ENCODE data around the gene AHDC1.
"Not testable (repeated sequence)": the region's sequence is repeated elsewhere in the genome, so short reads cannot be mapped to it uniquely, and the experiment has no call there.

Gene AHDC1

GRCh38 chr1:27549807-27550408 lies 54.0 kb downstream of the AHDC1 start:
- DNase-seq, result no peak
- intact Hi-C loops (cut with DNase I), result no loop called here

GRCh38 chr1:27548858-27549719 lies 54.9 kb downstream of the AHDC1 start:
- intact Hi-C loops (cut with DNase I), result no loop called here

GRCh38 chr1:27548136-27548853 lies 55.6 kb downstream of the AHDC1 start:
- peak in 2 of 42 donors; percentile 55 to 68 for DNase-seq
- intact Hi-C loops (cut with DNase I), result no loop called here

More at GRCh38 chr1:27548858-27549719, 54.9 kb downstream of the AHDC1 start:
- DNase-seq, result no peak

GRCh38 chr1:27547220-27548116 lies 56.5 kb downstream of the AHDC1 start:
- intact Hi-C loops (cut with DNase I), result no loop called here
- DNase-seq, result no peak

GRCh38 chr1:27545876-27546275 lies 58.1 kb downstream of the AHDC1 start:
- intact Hi-C loops (cut with DNase I), result no loop called here
- DNase-seq, result no peak

- peak in 6 of 42 donors; percentile 42 to 64 (median 56) for DNase-seq
- intact Hi-C loops (cut with DNase I), result no loop called here
Measured at GRCh38 chr1:27545271-27545670, 58.7 kb downstream of the AHDC1 start.

GRCh38 chr1:27544834-27545233 lies 59.1 kb downstream of the AHDC1 start:
- intact Hi-C loops (cut with DNase I), result no loop called here
- DNase-seq, result no peak

GRCh38 chr1:27543284-27543683 lies 60.7 kb downstream of the AHDC1 start:
- DNase-seq, result no peak
- intact Hi-C loops (cut with DNase I), result no loop called here

- peak in 6 of 42 donors; percentile 38 to 77 (median 60) for DNase-seq
- intact Hi-C loops (cut with DNase I), result no loop called here
Measured at GRCh38 chr1:27542463-27543273, 61.3 kb downstream of the AHDC1 start.

- DNase-seq, result no peak
- intact Hi-C loops (cut with DNase I), result no loop called here
Measured at GRCh38 chr1:27539901-27540861, 63.8 kb downstream of the AHDC1 start.

- intact Hi-C loops (cut with DNase I), result no loop called here
- DNase-seq, result no peak
Measured at GRCh38 chr1:27538793-27539192, 65.2 kb downstream of the AHDC1 start.

GRCh38 chr1:27538305-27538676 lies 65.7 kb downstream of the AHDC1 start:
- intact Hi-C loops (cut with DNase I), result not testable (repeated sequence)

GRCh38 chr1:27536767-27537166 lies 67.2 kb downstream of the AHDC1 start:
- DNase-seq, result peak in 34 of 42 donors; percentile 34 to 84 (median 66)
- intact Hi-C loops (cut with DNase I), result no loop called here

More at GRCh38 chr1:27538305-27538676, 65.7 kb downstream of the AHDC1 start:
- not testable (repeated sequence) for DNase-seq

GRCh38 chr1:27536010-27536757 lies 67.8 kb downstream of the AHDC1 start:
- DNase-seq, result peak in 25 of 42 donors; percentile 25 to 77 (median 57)
- intact Hi-C loops (cut with DNase I), result no loop called here

- DNase-seq, result peak in 1 of 42 donors; percentile 1
- intact Hi-C loops (cut with DNase I), result no loop called here
Measured at GRCh38 chr1:27535386-27535785, 68.6 kb downstream of the AHDC1 start.
